PFSK-1 (cell line): Measurements from ENCODE around the gene DNAH11.

ENCODE experiments used
- POLR2AphosphoS5 ChIP-seq: IDR thresholded peaks from 2 replicates; pipeline ENCODE4 v1.6.1; 2012; ENCODE audit warnings: low read depth, mild to moderate bottlenecking, control low read depth, low read length, moderate library complexity
- REST ChIP-seq, 2 experiments: IDR thresholded peaks; 2 replicates each; pipeline versions ENCODE4 v1.6.1 to v1.8.0; 2011 to 2012; ENCODE audit warnings: low read depth in 2 of 2, low read length in 2 of 2, control low read depth in 1 of 2, inconsistent platforms in 1 of 2, mild to moderate bottlenecking in 1 of 2, moderate library complexity in 1 of 2; ENCODE audit not compliant: insufficient read depth in 1 of 2

- no peak for TF ChIP-seq POLR2AphosphoS5
- no peak for TF ChIP-seq REST (IDR thresholded peaks at IDR 0.05; ENCODE audit: insufficient read depth in 1 of 2, low read depth in 2 of 2, low read length in 2 of 2)
These were observed 360.4 kb downstream of the DNAH11 start for GRCh38 chr7:21903020-21903786.
